CD1c-positive myeloid dendritic cell (primary cell): ENCODE measurements around the gene GRK5.

Source experiments
- DNase-seq: peaks from one replicate; pipeline ENCODE4 v3.0.0-alpha.2; 2016; ENCODE audit errors: extremely low spot score

Gene GRK5

DNA sequence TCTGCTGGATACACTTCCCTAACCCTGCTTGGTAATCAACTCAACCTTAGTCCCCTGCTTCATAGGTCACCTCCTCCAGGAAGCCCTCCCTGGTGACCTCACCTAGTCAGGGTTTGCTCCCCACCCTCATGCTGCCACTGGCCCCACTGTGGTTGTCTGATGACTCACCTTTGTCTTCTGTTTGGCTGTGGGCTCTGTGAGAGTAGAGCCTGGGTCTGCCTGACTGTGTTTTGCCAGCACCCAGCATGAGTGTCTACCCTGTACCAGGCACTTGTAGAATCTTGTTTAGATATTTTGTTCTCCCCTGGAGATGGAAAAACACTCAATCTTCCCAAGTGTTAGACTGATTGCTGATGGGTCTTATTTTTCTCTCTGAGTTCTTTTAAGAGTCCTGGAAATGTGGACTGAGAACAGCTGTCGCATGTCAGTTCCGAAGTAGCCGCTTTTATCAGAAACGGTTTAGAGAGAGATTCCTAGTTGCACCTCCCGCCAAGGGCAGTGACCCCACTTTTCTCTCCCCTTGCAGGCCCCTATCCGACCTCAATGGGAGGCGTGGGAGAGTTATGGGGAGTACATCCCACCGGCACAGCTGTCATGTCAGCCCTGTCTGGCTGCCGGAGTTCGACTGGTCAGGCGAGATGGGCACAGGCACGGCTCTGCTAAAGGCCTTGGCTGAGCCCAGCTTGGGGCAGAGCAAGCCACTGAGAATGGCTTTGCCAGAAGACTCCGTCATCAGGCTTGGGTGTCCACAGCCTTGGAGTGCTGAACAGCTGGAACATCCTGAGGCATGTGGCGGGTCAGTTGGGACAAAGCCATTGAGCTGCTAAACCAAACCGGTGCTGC is 134.3 kb downstream of the GRK5 start:
- no peak for DNase-seq

DNA sequence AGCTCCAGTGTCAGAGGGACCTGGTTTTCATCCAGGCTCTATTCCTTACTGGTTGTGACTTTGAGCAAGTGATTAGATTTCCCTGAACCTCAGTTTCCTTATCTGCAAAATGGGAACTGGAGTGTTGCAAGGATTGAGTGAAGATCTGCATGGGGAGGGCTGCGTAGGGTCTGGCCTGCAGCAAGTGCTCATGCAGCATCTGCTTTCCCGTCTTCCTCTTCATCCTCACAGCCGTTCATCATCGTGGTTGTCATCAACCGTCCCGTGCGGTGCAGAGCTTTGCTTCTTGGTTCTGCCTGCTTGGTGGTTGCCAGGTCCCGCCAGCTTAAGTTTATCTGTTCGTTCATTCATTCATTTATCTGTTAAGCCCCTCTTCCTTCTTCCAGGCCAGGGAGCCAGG is 135.0 kb downstream of the GRK5 start:
- DNase-seq: no peak

- no peak for DNase-seq
These were observed 135.7 kb downstream of the GRK5 start for GRCh38 chr10:119343011-119343601.

DNA sequence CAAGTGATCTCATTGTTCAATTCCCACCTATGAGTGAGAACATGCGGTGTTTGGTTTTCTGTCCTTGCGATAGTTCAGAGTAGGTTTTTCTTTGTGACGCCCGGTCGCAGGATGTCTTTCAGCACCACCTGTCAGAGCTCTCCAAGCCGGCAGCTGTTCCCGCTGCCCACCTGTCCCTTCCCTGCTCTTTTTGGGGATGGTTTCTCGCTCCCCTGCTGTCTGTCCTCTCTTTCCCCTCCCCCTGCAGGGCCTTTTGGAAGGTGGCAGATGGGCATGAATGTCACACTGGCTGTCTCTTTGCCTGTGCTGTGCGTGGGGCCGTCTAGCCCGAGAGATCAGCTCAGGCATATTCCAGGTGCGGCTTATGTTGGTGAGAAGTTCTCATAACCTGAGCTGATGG is 137.0 kb downstream of the GRK5 start:
- no peak for DNase-seq

GRCh38 chr10:119346095-119346832 is 138.9 kb downstream of the GRK5 start:
- DNase-seq: no peak

GRCh38 chr10:119347181-119347974 is 140.0 kb downstream of the GRK5 start:
- no peak for DNase-seq

GRCh38 chr10:119348106-119348505 is 140.7 kb downstream of the GRK5 start:
- no peak for DNase-seq

DNA sequence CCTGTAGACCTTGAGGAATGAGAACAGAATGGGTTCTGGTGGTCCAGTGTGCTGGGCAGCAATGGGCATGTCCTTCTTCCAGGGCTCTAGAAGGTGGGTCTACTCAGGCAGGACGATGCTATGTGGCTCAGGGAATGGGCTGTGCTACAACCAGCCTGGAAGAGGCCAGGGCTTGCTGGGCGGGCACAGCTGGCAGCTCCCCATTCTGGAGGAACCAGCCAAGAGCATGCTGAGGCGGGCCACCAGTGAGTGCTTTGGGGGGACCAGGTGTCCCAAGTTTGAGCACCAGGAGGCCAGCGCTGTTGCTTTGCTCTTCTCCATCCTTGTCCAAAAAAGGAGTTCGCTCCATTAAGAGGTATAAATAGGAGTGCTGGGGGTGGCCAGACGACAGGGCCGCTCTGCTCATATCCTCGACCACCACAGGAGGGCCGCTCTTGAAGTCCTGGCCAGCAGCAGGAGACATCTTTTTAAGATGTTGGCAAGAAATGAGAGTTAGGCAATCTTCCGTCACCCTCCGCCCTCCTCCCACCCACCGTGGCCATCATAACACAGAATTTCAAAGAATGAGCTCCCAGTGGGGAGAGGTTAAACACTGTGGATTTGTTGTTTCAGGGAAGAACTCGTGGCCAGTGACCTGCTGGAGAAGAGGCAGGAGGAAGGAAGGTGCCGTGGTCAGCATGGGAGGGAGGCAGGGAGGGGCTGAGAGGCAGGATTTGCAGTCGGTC is 141.3 kb downstream of the GRK5 start:
- DNase-seq: no peak

GRCh38 chr10:119349341-119349740 is 142.0 kb downstream of the GRK5 start:
- DNase-seq: no peak

- DNase-seq: no peak
These were observed 142.6 kb downstream of the GRK5 start for GRCh38 chr10:119349937-119350501.

DNA sequence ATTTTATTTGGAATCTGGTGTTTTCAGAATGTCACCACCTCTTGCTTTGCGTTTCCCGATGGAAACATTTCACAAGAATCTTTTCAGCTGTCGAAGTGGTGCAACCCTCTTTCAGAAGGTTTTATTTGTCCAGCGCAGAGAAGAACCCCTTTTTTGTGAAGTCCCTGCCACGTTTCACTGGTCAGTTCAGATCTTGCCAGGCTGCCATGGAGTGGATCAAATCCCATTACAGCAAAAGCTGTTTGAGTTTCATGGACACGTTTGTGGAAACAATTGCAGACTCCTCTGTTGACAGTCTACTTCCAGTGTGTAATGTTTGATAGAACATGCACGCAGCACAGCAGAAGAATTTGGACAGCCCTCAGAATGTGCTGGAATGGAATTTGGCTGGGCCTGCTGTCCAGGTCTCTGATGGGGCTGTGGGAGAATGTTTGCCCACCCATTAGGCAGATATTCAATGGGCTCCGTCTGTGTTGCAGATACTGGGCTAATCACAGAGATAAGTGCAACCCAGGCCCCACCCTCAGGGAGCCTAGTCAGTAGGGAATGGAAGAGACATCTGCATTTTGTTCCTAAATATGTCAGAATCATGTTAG is 143.2 kb downstream of the GRK5 start:
- no peak for DNase-seq

DNA sequence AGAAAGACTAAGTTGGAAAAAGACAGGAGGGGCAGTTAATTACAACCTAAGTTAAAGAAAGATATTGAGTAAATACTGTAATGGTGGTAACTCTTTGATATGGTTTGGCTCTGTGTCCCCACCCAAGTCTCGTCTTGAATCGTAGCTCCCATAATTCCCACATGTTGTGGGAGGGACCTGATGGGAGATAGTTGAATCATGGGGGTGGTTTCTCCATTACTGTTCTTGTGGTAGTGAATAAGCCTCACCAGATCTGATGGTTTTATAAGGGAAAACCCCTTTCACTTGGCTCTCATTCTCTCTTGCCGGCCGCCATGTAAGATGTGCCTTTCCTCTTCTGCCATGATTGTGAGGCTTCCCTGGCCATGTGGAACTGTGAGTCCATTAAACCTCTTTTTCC is 143.8 kb downstream of the GRK5 start:
- no peak for DNase-seq

GRCh38 chr10:119352042-119352441 is 144.7 kb downstream of the GRK5 start:
- DNase-seq: no peak

- DNase-seq: no peak
These were observed 145.4 kb downstream of the GRK5 start for GRCh38 chr10:119352807-119353206.

DNA sequence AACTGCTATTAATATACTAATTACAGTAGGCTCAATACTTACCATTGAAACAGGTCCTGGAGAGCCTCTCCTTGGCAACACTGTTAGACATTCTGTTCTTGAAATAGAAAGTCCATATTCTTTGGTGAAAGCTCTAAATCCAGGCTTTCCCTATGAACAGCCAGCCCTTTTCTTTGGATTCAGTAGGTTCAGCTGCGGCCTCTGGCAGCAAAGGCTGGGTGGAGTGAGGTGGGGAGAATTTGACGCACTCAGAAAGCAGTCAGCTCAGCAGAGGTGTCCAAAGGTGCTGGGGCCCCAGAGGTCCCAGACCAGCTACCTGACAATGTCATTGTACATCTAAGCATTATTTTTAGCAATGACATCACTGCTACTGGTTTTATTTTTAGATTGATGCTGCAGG is 146.1 kb downstream of the GRK5 start:
- DNase-seq: no peak

GRCh38 chr10:119355930-119356329 is 148.6 kb downstream of the GRK5 start:
- DNase-seq: no peak

DNA sequence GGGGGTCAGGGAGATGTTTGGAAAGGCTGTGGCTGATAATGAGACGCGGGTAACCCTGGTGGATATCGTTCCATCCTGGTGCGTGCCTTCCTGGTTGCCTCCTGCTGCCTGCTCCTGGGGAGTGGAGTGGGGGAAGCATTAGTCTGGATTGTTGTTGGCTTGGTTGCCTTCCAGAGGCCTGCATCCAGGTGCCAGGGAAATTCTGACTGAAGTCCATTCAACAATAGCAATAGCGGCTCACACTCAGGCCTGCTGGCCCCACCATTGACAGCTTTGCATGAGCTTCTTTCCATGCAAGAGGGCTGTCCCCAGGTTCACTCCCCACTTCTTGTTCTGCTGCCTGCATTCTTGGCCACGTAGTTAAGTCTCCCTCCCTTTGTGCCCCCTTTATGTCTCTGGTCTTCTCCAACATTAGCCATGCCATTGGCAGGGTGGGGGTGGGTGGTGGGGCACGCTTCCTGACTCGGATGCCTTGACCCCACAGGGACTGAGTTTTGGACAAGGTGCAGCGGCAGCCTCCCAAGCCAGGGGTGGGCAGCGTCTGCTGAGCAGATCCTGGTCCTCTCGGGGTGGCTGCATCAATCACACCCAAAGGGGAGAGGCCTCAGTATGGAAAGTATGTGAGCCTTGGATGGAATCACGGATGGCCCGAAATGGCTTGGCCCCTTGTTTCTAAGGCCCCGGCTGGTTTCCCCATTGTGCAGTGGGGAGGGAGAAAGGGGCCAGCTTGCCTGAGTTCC is 150.2 kb downstream of the GRK5 start:
- DNase-seq: no peak

- DNase-seq: no peak
These were observed 150.8 kb downstream of the GRK5 start for GRCh38 chr10:119358152-119358512.

DNA sequence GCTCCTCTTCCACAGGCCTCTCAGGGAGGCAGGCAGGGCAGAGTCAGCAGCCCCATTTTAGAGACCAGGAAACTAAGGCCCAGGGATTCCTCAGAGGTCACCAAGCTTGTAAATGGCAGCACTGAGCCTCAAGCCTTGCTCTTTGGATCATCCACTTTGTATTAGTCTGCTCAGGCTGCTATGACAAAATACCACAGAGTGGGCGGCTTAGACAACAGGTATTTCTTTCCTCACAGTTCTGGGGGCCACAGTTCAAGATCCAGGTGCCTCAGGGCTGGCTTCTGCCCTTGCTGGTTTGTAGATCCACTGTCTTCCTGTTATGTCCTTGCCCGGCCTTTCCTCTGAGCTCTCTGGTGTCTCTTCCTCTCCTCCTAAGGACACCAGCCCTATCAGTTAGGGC is 151.2 kb downstream of the GRK5 start:
- no peak for DNase-seq

DNA sequence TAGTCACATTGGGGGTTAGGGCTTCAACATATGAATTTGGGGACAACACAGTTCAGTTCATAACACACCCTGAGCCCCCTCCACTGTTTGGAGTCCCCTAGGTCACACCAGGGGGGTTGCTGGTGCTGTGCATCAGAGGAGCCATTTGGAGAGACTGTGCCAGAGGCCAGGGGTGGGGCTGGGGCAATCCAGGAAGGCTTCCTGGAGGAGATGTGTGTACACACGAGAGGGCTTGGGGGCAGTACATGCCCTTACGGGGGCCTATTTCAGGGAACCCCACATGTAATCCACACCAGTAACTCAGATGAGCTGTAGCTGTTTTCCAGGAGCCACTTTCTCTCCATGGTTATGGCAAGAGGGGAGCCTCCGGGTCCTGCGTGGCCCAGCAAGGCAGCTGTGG is 151.7 kb downstream of the GRK5 start:
- DNase-seq: no peak
